Measurements from ENCODE around the gene CDK18.
A peak's percentile ranks its signal among the peaks of the same experiment; 100 is the strongest.

Gene CDK18

DNA sequence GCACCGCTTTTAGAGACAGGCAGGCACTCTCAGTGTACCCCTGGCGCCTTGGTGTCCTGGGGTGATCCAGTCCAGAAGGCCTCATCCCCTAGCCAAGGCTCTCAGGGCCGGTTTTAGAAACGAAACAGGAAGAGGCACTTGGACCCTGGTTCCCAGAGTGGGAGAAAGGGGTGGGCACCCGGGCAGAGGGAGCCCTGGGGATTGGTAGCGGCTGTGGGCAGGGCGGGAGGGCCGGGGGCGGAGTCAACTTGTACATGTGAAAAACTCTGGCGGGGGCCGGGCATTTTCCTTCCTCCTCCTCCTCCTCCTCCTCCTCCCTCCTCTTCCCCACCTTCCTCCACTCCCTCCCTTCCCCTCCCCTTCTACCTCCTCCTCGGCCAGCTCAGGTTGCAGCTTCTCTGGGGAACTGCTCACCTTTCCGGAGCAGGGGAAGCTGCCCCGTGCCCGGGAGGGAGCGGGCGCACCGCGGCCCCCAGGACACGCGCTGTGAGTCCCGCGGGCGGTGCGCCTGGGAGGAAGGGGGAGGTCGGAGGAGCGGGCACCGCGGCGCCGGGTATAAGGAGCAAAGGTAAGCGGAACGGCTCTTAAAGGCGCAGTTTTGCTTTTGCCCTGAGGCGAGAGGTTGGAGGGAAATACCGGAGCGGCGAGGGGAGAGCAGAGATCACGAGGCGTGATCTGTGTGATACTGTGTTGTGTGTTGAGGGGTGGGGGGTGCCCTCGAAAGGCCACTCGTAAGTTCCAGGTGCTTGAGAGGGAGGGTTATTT lies at the start of gene CDK18:
CDK18 (plus strand) TSS at position 359 of the 765 bp plus-strand sequence. CDS start 18,499 bp downstream, outside the sequence.
- peak within 1 kb of the TSS; percentile 89 for H3K9ac ChIP-seq (ENCODE audit: low read length)
- H3K4me1 ChIP-seq (ENCODE audit: control insufficient read depth, insufficient read depth, low read length): peaks cover 21% of the 10 kb centered on the region
- H3K36me3 ChIP-seq (ENCODE audit: control insufficient read depth, insufficient read depth, low read length): no peaks in the 10 kb centered on the region
- H3K4me3 ChIP-seq (ENCODE audit: low read length): peak within 1 kb of the TSS; percentile 77
- no peaks in the 10 kb centered on the region for H3K9me3 ChIP-seq (ENCODE audit: control insufficient read depth, low read length)
- H3K27me3 ChIP-seq (ENCODE audit: control insufficient read depth, insufficient read depth, low read length): no peaks in the 10 kb centered on the region

DNA sequence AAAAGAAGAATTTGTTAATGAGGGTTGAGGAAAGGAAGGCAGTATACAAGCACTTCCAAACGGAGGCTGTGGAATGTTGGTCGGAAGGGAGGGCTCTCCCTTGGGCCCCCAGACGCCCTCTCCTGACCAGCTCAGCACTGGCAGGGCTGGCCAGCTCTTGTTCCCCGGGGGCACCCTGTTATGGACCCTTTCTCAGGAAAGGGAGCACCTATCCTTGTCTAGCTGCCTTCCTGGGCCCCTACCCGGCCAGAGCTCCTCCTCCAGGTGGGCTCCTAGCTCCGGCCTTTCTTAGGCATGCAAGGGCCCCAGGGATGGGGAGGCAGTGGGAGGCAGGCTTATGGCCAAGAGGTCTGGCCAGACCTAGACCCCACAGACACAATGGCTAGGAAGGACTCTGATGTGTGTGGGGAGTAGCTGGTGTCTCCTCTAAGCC lies 49.5 kb upstream of the CDK18 start:
- Histone ChIP-seq H3K4me1 (ENCODE audit: control insufficient read depth, insufficient read depth, low read length) (peaks cover 31% of the 10 kb centered on the region), H3K9me3 (ENCODE audit: control insufficient read depth, low read length) (no peaks in the 10 kb centered on the region), H3K4me3 (ENCODE audit: low read length) (no peak overlapping the region), H3K36me3 (ENCODE audit: control insufficient read depth, insufficient read depth, low read length) (no peaks in the 10 kb centered on the region), H3K27me3 (ENCODE audit: control insufficient read depth, insufficient read depth, low read length) (peaks cover 90% of the 10 kb centered on the region), H3K9ac (ENCODE audit: low read length) (no peak overlapping the region)

GRCh38 chr1:205455581-205456382 lies 48.7 kb upstream of the CDK18 start, which contains the start of gene BLACAT1:
Gene BLACAT1, minus strand, starts transcription at chr1:205456045.
- Histone ChIP-seq H3K27me3 (ENCODE audit: control insufficient read depth, insufficient read depth, low read length) (peaks cover 86% of the 10 kb centered on the region), H3K4me3 (ENCODE audit: low read length) (no peak within 1 kb of the TSS), H3K4me1 (ENCODE audit: control insufficient read depth, insufficient read depth, low read length) (peaks cover 25% of the 10 kb centered on the region), H3K9ac (ENCODE audit: low read length) (no peak within 1 kb of the TSS), H3K9me3 (ENCODE audit: control insufficient read depth, low read length) (no peaks in the 10 kb centered on the region), H3K36me3 (ENCODE audit: control insufficient read depth, insufficient read depth, low read length) (no peaks in the 10 kb centered on the region)

GRCh38 chr1:205456383-205456867 lies 48.0 kb upstream of the CDK18 start:
- Histone ChIP-seq H3K36me3 (ENCODE audit: control insufficient read depth, insufficient read depth, low read length) (no peaks in the 10 kb centered on the region), H3K4me1 (ENCODE audit: control insufficient read depth, insufficient read depth, low read length) (peaks cover 21% of the 10 kb centered on the region), H3K9ac (ENCODE audit: low read length) (no peak overlapping the region), H3K9me3 (ENCODE audit: control insufficient read depth, low read length) (no peaks in the 10 kb centered on the region), H3K27me3 (ENCODE audit: control insufficient read depth, insufficient read depth, low read length) (peaks cover 80% of the 10 kb centered on the region), H3K4me3 (ENCODE audit: low read length) (no peak overlapping the region)

- peaks cover 21% of the 10 kb centered on the region for H3K4me1 ChIP-seq (ENCODE audit: control insufficient read depth, insufficient read depth, low read length)
- H3K9me3 ChIP-seq (ENCODE audit: control insufficient read depth, low read length): no peaks in the 10 kb centered on the region
- peaks cover 74% of the 10 kb centered on the region for H3K27me3 ChIP-seq (ENCODE audit: control insufficient read depth, insufficient read depth, low read length)
- no peak overlapping the region for H3K4me3 ChIP-seq (ENCODE audit: low read length)
- H3K9ac ChIP-seq (ENCODE audit: low read length): no peak overlapping the region
- no peaks in the 10 kb centered on the region for H3K36me3 ChIP-seq (ENCODE audit: control insufficient read depth, insufficient read depth, low read length)
Measured at GRCh38 chr1:205456868-205457745, 47.4 kb upstream of the CDK18 start.

GRCh38 chr1:205458777-205459566 lies 45.5 kb upstream of the CDK18 start:
- H3K9ac ChIP-seq (ENCODE audit: low read length): no peak overlapping the region
- H3K27me3 ChIP-seq (ENCODE audit: control insufficient read depth, insufficient read depth, low read length): peaks cover 55% of the 10 kb centered on the region
- H3K36me3 ChIP-seq (ENCODE audit: control insufficient read depth, insufficient read depth, low read length): no peaks in the 10 kb centered on the region
- H3K9me3 ChIP-seq (ENCODE audit: control insufficient read depth, low read length): no peaks in the 10 kb centered on the region
- H3K4me3 ChIP-seq (ENCODE audit: low read length): no peak overlapping the region
- H3K4me1 ChIP-seq (ENCODE audit: control insufficient read depth, insufficient read depth, low read length): peaks cover 15% of the 10 kb centered on the region

GRCh38 chr1:205465392-205465791 lies 39.1 kb upstream of the CDK18 start:
- Histone ChIP-seq H3K4me3 (ENCODE audit: low read length) (no peak overlapping the region), H3K9me3 (ENCODE audit: control insufficient read depth, low read length) (no peaks in the 10 kb centered on the region), H3K9ac (ENCODE audit: low read length) (no peak overlapping the region), H3K36me3 (ENCODE audit: control insufficient read depth, insufficient read depth, low read length) (no peaks in the 10 kb centered on the region), H3K27me3 (ENCODE audit: control insufficient read depth, insufficient read depth, low read length) (no peaks in the 10 kb centered on the region), H3K4me1 (ENCODE audit: control insufficient read depth, insufficient read depth, low read length) (peaks cover 10% of the 10 kb centered on the region)

DNA sequence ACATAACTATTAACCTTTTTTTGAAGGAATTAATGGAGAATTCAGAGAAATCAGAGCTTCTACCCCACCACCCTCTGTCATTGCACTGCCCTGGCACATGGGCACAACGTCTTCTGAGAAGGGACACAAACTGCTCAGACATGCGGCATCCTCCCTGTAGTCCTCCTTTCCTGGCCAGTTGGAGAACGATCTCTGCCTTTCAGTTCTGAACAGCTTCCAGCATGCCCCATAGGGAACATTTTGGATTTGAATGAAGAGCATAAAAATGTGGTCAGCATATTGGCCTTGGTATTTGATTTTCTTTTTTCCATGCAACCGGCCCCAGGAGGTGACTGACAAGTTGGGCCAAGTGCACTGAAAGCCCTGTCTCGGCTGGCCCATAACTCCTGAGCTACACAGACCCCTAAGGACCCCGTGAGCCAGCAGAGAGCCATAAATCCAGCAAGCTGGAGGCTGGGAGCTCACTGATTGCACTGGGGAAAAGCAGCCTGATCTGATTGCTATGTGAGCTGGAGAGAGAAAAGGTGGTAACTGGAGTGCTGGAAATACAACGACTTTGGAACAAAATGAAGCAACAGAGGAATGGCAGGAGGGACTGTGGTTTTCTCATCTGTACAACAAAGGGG lies 37.8 kb upstream of the CDK18 start:
- H3K4me3 ChIP-seq (ENCODE audit: low read length): no peak overlapping the region
- H3K9me3 ChIP-seq (ENCODE audit: control insufficient read depth, low read length): no peaks in the 10 kb centered on the region
- H3K36me3 ChIP-seq (ENCODE audit: control insufficient read depth, insufficient read depth, low read length): no peaks in the 10 kb centered on the region
- peaks cover 10% of the 10 kb centered on the region for H3K4me1 ChIP-seq (ENCODE audit: control insufficient read depth, insufficient read depth, low read length)
- H3K9ac ChIP-seq (ENCODE audit: low read length): no peak overlapping the region
- no peaks in the 10 kb centered on the region for H3K27me3 ChIP-seq (ENCODE audit: control insufficient read depth, insufficient read depth, low read length)

DNA sequence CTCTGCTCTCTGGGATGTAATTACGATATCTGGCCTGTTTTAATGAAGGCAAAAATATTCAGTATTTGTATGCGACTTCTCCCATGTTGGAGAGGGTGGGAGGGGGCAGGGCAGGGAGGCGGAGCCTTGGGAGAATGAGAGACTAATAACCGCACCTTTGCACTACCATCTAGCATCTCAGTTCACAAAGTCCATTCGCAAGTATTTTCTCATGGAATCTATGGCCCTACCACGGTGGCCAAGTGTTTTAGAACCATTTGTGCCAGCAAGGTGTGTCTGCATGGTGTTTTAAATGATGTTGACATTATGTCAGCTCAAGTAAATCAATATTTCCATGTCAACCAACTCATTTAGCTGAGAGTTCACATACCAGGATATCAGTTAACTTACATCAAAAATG lies 34.3 kb upstream of the CDK18 start:
- Histone ChIP-seq H3K36me3 (ENCODE audit: control insufficient read depth, insufficient read depth, low read length) (no peaks in the 10 kb centered on the region), H3K27me3 (ENCODE audit: control insufficient read depth, insufficient read depth, low read length) (no peaks in the 10 kb centered on the region), H3K4me1 (ENCODE audit: control insufficient read depth, insufficient read depth, low read length) (peaks cover 10% of the 10 kb centered on the region), H3K4me3 (ENCODE audit: low read length) (no peak overlapping the region), H3K9me3 (ENCODE audit: control insufficient read depth, low read length) (no peaks in the 10 kb centered on the region), H3K9ac (ENCODE audit: low read length) (no peak overlapping the region)

DNA sequence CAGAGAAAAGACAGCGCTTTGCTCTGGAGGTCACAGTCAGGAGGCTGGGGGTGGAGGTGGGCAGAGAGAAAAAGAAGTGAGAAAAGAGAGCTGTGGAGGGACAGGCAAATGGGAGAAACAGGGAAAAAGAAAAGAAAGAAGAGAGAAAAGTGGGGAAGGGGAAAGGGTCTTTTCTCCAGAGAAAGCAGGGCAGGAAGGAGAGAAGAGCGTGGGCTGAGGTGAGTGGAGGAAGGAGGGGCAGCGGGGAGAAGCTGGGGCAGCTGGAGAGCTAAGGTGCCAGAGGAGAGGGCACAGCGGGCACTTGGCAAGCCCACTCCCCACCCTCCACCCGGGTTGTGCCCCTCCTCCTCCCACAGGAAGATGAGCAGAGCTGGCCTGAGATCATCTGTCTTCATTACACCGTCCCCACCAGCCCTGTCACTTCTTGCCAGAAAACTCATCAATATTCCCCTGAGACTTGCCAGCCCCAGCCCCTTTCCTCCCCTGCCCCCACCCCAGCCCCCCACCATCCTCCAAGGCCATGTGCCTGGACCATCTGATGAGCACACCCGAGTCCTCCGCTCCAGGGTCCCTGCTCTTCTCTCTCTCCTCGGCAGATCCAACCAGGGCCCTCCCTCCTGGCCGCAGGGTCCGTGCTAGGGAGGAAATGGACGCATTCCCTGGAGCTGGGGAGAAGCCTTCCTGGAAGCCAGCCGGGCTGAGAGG lies 31.6 kb upstream of the CDK18 start:
- Histone ChIP-seq H3K27me3 (ENCODE audit: control insufficient read depth, insufficient read depth, low read length) (no peaks in the 10 kb centered on the region), H3K9ac (ENCODE audit: low read length) (no peak overlapping the region), H3K36me3 (ENCODE audit: control insufficient read depth, insufficient read depth, low read length) (no peaks in the 10 kb centered on the region), H3K4me3 (ENCODE audit: low read length) (no peak overlapping the region), H3K9me3 (ENCODE audit: control insufficient read depth, low read length) (no peaks in the 10 kb centered on the region), H3K4me1 (ENCODE audit: control insufficient read depth, insufficient read depth, low read length) (peaks cover 17% of the 10 kb centered on the region)

Data from mucosa of stomach (tissue), 1 donor.